CD4-positive, alpha-beta memory T cell (primary cell): Measurements from ENCODE around the gene HLX. TPM values are rescaled to one million over a fixed set of nuclear protein-coding genes. Genes with fewer than 3 reads are reported as not detected.
A peak's percentile ranks its signal among the peaks of the same experiment; 100 is the strongest.

Source experiments
- CTCF ChIA-PET: fragments of 350-600 bp; sonication (Branson Sonifier 250); formaldehyde crosslinking; loops from one replicate; lab custom pipeline; 2021; ENCODE audit warnings: inconsistent platforms; ENCODE audit not compliant: partially characterized antibody; lab: Charles Lee
- POLR2A ChIA-PET: fragments of 350-600 bp; sonication (Branson Sonifier 250); formaldehyde crosslinking; loops from one replicate; lab custom pipeline; 2021; ENCODE audit not compliant: partially characterized antibody; lab: Charles Lee
- DNase-seq, 5 donors: peaks; one replicate each; pipeline versions ENCODE4 v3.0.0 to v3.0.0-alpha.2; 2020 to 2022; ENCODE audit warnings: mixed read lengths in 1 of 5
- H3K27ac ChIP-seq: one replicate; pipeline ENCODE4 v1.7.0; 2013; ENCODE audit warnings: low read depth, low read length
- H3K27me3 ChIP-seq: 2 replicates; pipeline ENCODE4 v1.7.0; 2013; ENCODE audit warnings: mild to moderate bottlenecking, low read length, moderate library complexity; ENCODE audit not compliant: insufficient read depth
- H3K36me3 ChIP-seq: 2 replicates; pipeline ENCODE4 v1.7.0; 2013; ENCODE audit warnings: mild to moderate bottlenecking, low read length, moderate library complexity; ENCODE audit not compliant: insufficient read depth
- H3K4me1 ChIP-seq: 2 replicates; pipeline ENCODE4 v1.7.0; 2013; ENCODE audit warnings: mild to moderate bottlenecking, low read length, moderate library complexity; ENCODE audit not compliant: insufficient read depth
- H3K4me3 ChIP-seq, 2 donors: one replicate each; pipeline ENCODE4 v1.7.0; 2013; ENCODE audit warnings: low read length in 2 of 2, mild to moderate bottlenecking in 1 of 2
- H3K9me3 ChIP-seq, 2 donors: one replicate each; pipeline ENCODE4 v1.7.0; 2013; ENCODE audit warnings: low read length in 2 of 2, control low read depth in 1 of 2; ENCODE audit not compliant: control insufficient read depth in 1 of 2
- H3K27ac Mint-ChIP-seq, 7 donors: one replicate each; pipeline ENCODE4 v1.8.0; 2020 to 2021; ENCODE audit warnings: mixed read lengths in 7 of 7, mild to moderate bottlenecking in 6 of 7, inconsistent platforms in 3 of 7, moderate library complexity in 3 of 7
- H3K27me3 Mint-ChIP-seq, 2 donors: one replicate each; pipeline ENCODE4 v1.8.0; 2020 to 2021; ENCODE audit warnings: mixed read lengths in 2 of 2
- H3K36me3 Mint-ChIP-seq, 2 donors: one replicate each; pipeline ENCODE4 v1.8.0; 2020 to 2021; ENCODE audit warnings: mixed read lengths in 2 of 2, inconsistent platforms in 1 of 2, mild to moderate bottlenecking in 1 of 2
- H3K4me1 Mint-ChIP-seq, 4 donors: one replicate each; pipeline ENCODE4 v1.8.0; 2020 to 2021; ENCODE audit warnings: mixed read lengths in 4 of 4, mild to moderate bottlenecking in 1 of 4
- H3K4me3 Mint-ChIP-seq, 8 donors: one replicate each; pipeline ENCODE4 v1.8.0; 2020 to 2021; ENCODE audit warnings: mixed read lengths in 8 of 8, mild to moderate bottlenecking in 7 of 8, moderate library complexity in 6 of 8, inconsistent platforms in 3 of 8
- H3K9me3 Mint-ChIP-seq, 8 donors: one replicate each; pipeline ENCODE4 v1.8.0; 2020 to 2021; ENCODE audit warnings: mixed read lengths in 8 of 8, mild to moderate bottlenecking in 5 of 8, inconsistent platforms in 3 of 8, moderate library complexity in 1 of 8
- intact Hi-C: fragments of 100-400 bp; cut with micrococcal nuclease; formaldehyde crosslinking; loops from one replicate; pipeline ENCODE4 v1.15.1; 2023
- polyA plus RNA-seq, 2 donors: library from polyadenylated mRNA; unstranded; fragments of 300-500 nt; fragmentation: Illumina TruSeq; gene quantifications; one replicate each; pipeline ENCODE4 v1.2.3, GENCODE V29; 2021
- total RNA-seq, 2 experiments: library from RNA; stranded (reverse); gene quantifications; one replicate each; pipeline ENCODE4 v1.2.3, GENCODE V29; 2021

Gene HLX
- total and polyA plus RNA-seq, 4 experiments from 2014 or later, result 0.14 to 0.20 TPM; not detected in 2

DNA sequence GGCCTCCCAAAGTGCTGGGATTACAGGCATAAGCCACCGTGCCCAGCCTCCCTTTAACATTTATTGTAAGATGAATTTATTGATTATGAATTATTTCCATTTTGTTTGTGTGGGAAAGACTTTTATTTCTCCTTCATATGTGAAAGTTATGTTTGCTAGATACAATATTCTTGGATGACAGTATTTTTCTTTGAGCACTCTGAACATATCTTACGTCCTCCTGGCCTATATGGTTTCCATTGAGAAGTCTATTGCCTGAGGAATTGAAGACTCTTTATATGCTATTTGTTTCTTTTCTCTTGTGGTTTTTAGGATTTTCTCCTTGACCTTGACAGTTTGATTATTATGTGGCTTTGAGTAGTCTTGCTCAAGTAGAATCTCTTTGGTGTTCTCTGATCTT lies 26.8 kb upstream of the HLX start:
- ChIA-PET CTCF (no interaction called here), POLR2A (no interaction called here)
- no peak overlapping the region for H3K4me3 Mint-ChIP-seq
- intact Hi-C loops, result no loop called here
- H3K36me3 Mint-ChIP-seq, result no peaks in the 10 kb centered on the region
- H3K27ac Mint-ChIP-seq, result no peak overlapping the region
- Histone ChIP-seq H3K4me3 (no peak overlapping the region), H3K9me3 (no peaks in the 10 kb centered on the region), H3K4me1 (no peaks in the 10 kb centered on the region), H3K36me3 (no peaks in the 10 kb centered on the region), H3K27ac (no peak overlapping the region), H3K27me3 (no peaks in the 10 kb centered on the region)
- H3K9me3 Mint-ChIP-seq, result peaks cover 3 to 52% (median 23%) of the 10 kb centered on the region in 8 donors
- DNase-seq, result no peak
- no peaks in the 10 kb centered on the region for H3K4me1 Mint-ChIP-seq
- H3K27me3 Mint-ChIP-seq, result peaks cover 1 to 3% of the 10 kb centered on the region in 2 donors

DNA sequence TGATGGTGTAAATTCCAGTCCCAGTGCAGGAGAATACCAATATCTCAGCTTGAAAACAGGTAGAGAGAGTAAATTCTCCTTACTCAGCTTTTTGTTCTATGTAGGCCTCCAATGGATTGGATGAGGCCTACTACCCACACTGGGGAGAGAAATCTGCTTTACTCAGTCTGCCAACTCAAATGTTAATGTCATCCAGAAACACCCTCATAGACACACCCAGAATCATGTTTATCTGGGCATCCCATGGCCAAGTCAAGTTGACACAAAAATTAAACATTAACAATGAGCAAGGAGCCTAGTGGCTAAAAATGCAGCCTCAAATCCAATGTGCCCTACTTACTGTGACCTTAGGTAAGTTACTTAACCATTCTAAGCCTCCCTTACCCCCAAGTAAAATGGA lies 6.9 kb upstream of the HLX start:
- ChIA-PET POLR2A (no interaction called here), CTCF (no interaction called here)
- no peaks in the 10 kb centered on the region for H3K4me1 ChIP-seq
- H3K36me3 Mint-ChIP-seq, result no peaks in the 10 kb centered on the region
- peaks cover 0 to 3% (median under 1%) of the 10 kb centered on the region in 4 donors for H3K4me1 Mint-ChIP-seq
- H3K27me3 Mint-ChIP-seq, result peaks cover 31 to 32% of the 10 kb centered on the region in 2 donors
- H3K9me3 ChIP-seq, result no peaks in the 10 kb centered on the region
- no peak overlapping the region for H3K27ac ChIP-seq
- DNase-seq, result no peak
- peaks cover 4% of the 10 kb centered on the region for H3K27me3 ChIP-seq
- no peak overlapping the region for H3K4me3 Mint-ChIP-seq
- H3K36me3 ChIP-seq, result no peaks in the 10 kb centered on the region
- H3K4me3 ChIP-seq, result no peak overlapping the region
- no peak overlapping the region for H3K27ac Mint-ChIP-seq
- intact Hi-C loops, result no loop called here
- peaks cover 0 to 12% (median 5%) of the 10 kb centered on the region in 8 donors for H3K9me3 Mint-ChIP-seq

DNA sequence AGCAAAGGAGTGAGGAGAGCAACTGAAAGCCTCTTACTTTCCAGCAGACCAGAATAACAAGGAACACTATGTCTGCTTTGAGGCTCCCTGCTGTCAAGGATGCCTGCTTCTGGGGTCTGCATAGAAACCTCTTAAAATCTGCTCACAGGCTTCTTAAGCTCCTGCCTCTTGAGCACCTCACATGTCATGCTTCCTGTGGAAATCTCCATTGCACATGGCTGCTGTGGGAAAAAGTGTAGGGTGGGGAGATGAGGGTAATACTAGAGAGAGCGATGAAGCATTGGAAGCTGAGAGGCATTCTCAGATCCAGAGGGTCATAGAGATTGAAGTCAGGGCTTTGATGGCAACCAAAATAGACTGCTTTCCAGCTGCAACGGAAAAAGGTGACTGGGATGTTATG lies 6.2 kb upstream of the HLX start:
- DNase-seq, result no peak
- no peaks in the 10 kb centered on the region for H3K36me3 ChIP-seq
- H3K4me3 ChIP-seq, result no peak overlapping the region
- Mint-ChIP-seq H3K9me3 (peaks cover 0 to 10% (median 2%) of the 10 kb centered on the region in 8 donors), H3K27me3 (peaks cover 37% of the 10 kb centered on the region in 2 donors), H3K4me1 (peaks cover 5 to 8% (median 5%) of the 10 kb centered on the region in 4 donors), H3K27ac (no peak overlapping the region), H3K4me3 (no peak overlapping the region), H3K36me3 (no peaks in the 10 kb centered on the region)
- CTCF ChIA-PET, result no interaction called here
- POLR2A ChIA-PET, result no interaction called here
- peaks cover 9% of the 10 kb centered on the region for H3K27me3 ChIP-seq
- intact Hi-C loops, result no loop called here
- peaks cover 3% of the 10 kb centered on the region for H3K4me1 ChIP-seq
- no peak overlapping the region for H3K27ac ChIP-seq
- H3K9me3 ChIP-seq, result no peaks in the 10 kb centered on the region

DNA sequence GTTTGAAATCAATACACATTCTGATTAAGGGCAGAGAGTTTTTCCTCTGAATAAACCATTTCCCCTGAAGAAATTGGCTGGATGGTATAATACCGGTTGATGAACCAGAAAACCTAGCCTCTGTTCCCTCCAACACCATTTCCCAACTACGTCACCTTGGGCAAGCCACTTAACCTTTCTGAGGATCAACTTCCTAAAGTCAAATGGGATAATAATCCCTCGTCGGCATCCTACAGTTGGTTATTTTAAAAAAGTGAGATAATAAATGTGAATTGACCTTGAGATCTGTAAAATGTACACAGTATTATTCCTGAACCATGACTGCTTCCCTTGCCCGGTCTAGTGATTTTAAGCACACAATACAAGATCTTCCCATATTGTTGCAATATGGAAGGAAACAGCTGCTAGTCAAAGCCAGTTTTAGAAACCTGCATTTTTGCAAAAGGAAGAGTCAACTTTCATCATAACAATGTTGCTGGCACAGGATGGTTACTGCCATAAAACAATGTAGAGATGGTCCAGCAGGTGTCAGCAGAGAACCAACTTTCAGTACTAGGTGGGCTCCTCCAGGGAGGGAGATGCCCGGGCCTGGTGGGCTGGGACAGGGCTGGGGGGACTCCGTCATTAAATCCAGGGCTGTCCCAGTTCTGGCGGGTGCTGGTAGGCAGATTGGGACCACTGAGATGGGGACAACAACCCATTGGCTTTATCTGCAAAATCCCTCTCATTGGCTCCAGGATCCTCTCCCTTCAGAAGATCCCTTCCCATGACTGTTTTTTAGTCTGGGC lies 5.2 kb upstream of the HLX start:
- Mint-ChIP-seq H3K27ac (no peak overlapping the region), H3K27me3 (peaks cover 41 to 47% of the 10 kb centered on the region in 2 donors), H3K4me1 (peaks cover 9 to 18% (median 13%) of the 10 kb centered on the region in 4 donors), H3K4me3 (no peak overlapping the region), H3K36me3 (no peaks in the 10 kb centered on the region), H3K9me3 (peaks cover 0 to 10% (median 0%) of the 10 kb centered on the region in 8 donors)
- Histone ChIP-seq H3K9me3 (no peaks in the 10 kb centered on the region), H3K27ac (no peak overlapping the region), H3K4me1 (peaks cover 13% of the 10 kb centered on the region), H3K4me3 (no peak overlapping the region), H3K36me3 (no peaks in the 10 kb centered on the region), H3K27me3 (peaks cover 9% of the 10 kb centered on the region)
- no peak for DNase-seq
- intact Hi-C loops, result loop anchor here (1.0 kb wide), 1 partner anchor 561 kb away; no protein-coding TSS in a partner anchor
- ChIA-PET CTCF (no interaction called here), POLR2A (no interaction called here)

DNA sequence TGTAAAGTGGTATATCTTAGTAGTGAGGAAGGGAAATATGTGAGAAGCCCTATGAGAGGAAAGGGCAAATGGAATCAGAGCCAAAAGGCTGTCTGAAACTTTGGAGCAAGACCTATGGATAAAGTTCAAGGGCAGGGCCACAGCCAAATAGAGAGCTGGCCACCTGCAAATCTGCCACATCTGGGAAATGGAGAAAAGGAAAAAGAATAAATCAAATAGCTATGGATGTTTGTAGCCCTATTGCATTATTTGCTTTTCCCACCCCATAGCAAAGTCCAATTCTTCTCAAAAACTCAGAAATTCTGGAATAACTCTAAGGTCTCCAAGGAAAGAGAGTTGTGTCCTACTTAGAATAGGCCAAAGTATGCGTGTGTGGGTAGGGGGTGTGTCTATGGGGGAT lies 4.0 kb upstream of the HLX start:
- H3K4me1 Mint-ChIP-seq, result peaks cover 9 to 21% (median 15%) of the 10 kb centered on the region in 4 donors
- H3K27me3 Mint-ChIP-seq, result peaks cover 40 to 43% of the 10 kb centered on the region in 2 donors
- POLR2A ChIA-PET, result no interaction called here
- H3K4me3 ChIP-seq, result no peak overlapping the region
- H3K27ac ChIP-seq, result no peak overlapping the region
- no peak overlapping the region for H3K27ac Mint-ChIP-seq
- no peaks in the 10 kb centered on the region for H3K36me3 ChIP-seq
- no peak overlapping the region for H3K4me3 Mint-ChIP-seq
- CTCF ChIA-PET, result no interaction called here
- intact Hi-C loops, result no loop called here
- DNase-seq, result no peak
- H3K9me3 ChIP-seq, result no peaks in the 10 kb centered on the region
- H3K36me3 Mint-ChIP-seq, result no peaks in the 10 kb centered on the region
- peaks cover 0 to 4% (median 0%) of the 10 kb centered on the region in 8 donors for H3K9me3 Mint-ChIP-seq
- peaks cover 18% of the 10 kb centered on the region for H3K4me1 ChIP-seq
- H3K27me3 ChIP-seq, result peaks cover 9% of the 10 kb centered on the region

DNA sequence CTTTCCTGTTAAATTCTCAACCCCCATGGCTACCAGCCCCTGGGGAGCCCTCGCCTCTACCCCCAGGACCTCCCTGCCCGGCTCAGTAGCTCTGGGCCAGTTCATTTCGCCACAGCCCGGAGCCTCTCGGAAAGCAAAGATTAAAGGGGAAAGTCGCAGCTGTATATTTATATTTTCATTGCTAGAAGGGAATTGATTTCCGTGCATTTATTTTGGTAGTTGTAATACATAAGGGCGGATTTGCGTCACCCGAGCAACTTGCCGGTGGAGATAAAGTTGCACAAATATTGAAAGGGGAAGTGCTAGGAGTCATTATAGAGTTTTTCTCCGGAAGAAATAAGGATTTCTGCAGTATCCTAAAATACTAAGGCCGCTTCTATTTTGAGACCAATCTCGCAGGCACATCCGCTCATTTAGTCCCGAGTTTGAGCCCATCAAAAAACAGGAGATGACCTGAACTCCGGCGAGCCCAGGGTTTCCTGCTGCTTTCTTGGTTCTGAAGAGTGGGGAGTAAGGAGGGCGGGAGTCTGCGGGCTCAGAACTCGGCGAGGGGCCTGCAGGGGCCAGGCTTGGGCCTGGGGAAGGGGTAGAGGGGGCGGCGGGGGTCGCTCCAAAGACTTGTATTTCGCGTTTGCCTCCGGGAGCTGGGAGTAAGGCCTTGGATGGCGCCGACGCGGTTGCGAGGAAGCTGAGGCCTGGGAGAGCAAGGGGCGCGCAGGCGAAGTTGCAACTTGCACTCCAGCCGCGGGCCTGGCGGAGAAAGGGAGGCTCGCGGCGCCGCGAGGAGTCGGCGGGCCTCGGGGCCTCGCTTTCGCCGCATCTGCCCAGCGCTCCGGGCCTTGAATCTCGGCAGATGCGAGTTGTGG lies 2.5 kb upstream of the HLX start:
- peaks cover 17% of the 10 kb centered on the region for H3K27me3 ChIP-seq
- Mint-ChIP-seq H3K4me1 (peaks cover 16 to 34% (median 26%) of the 10 kb centered on the region in 4 donors), H3K27ac (no peak overlapping the region), H3K9me3 (peaks cover 0 to 7% (median 0%) of the 10 kb centered on the region in 8 donors), H3K27me3 (peaks cover 53 to 57% of the 10 kb centered on the region in 2 donors), H3K4me3 (peak overlapping the region in 2 of 8 donors; percentile 18 to 56), H3K36me3 (no peaks in the 10 kb centered on the region)
- H3K9me3 ChIP-seq, result no peaks in the 10 kb centered on the region
- ChIA-PET CTCF (no interaction called here), POLR2A (no interaction called here)
- peaks cover 31% of the 10 kb centered on the region for H3K4me1 ChIP-seq
- H3K27ac ChIP-seq, result no peak overlapping the region
- no peaks in the 10 kb centered on the region for H3K36me3 ChIP-seq
- no peak for DNase-seq
- no peak overlapping the region for H3K4me3 ChIP-seq
- intact Hi-C loops, result no loop called here
